Activated naive CD4-positive, alpha-beta T cell treated with anti-CD3 and anti-CD28 coated beads, Interleukin-2, amount 50 U/mL, for 72 hours (primary cell): Measurements from ENCODE around the gene CPTP. TPM values are rescaled to one million over a fixed set of nuclear protein-coding genes. Genes with fewer than 3 reads are reported as not detected.
A peak's percentile ranks its signal among the peaks of the same experiment; 100 is the strongest.

Experiments used
- ATAC-seq, 2 donors: fragments of 150-1000 bp; cut with Tn5 transposase; 2 replicates each; pipeline ENCODE4 v1.10.0; 2021; ENCODE audit warnings: mild to moderate bottlenecking in 2 of 2, moderate library complexity in 2 of 2
- DNase-seq, 2 donors: peaks; one replicate each; pipeline ENCODE4 v3.0.0; 2021 to 2022; ENCODE audit warnings: low spot score in 2 of 2
- H3K27ac Mint-ChIP-seq, 2 donors: one replicate each; pipeline ENCODE4 v1.8.0; 2022; ENCODE audit warnings: mild to moderate bottlenecking in 2 of 2, mixed read lengths in 2 of 2
- H3K36me3 Mint-ChIP-seq, 2 donors: one replicate each; pipeline ENCODE4 v1.8.0; 2022; ENCODE audit warnings: mixed read lengths in 2 of 2
- H3K9me3 Mint-ChIP-seq, 2 donors: one replicate each; pipeline ENCODE4 v1.8.0; 2022; ENCODE audit warnings: mixed read lengths in 2 of 2
- total RNA-seq, 2 donors: library from RNA; stranded (reverse); gene quantifications; one replicate each; pipeline ENCODE4 v1.2.3, GENCODE V29; 2022

The CPTP gene
- total RNA-seq, 2 donors from 2014 or later: 9.8 to 12.2 TPM

DNA sequence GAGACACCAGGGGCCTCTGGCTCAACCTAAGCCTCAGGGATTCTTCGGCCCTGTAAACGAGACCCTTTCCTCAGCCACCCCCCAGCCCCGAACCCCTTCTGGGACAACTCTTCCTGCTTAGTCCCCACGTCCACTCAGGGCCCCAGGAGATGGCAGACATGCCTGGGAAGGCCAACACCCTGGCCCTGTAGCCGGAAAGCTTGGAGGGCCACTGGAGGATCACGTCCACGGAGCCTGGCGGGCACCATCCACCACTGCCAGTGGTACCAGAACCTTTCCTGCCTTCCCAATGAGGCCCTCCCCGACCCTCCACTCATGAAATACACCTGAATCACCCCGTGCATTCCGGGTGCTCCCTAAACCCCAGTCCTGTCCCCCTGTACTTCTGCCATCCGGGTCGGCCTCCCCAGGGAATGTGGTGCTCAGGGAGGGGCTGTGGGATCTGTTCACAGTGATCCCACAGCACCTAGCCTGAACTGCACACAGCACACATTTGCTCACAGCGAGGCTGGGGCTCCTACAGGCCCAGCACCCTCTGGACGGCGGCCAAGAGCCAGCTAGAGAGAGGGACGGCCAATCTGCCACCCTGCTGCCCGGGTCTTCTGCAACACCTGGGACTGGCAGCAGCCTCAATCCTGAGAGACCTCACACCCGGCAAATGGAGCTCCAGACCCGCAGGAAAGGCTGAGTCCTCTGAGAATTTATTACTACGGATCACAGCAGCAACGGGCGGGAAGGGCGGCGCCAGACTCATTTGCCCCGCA is 48.6 kb downstream of the CPTP start:
- DNase-seq (no peak), ATAC-seq (no peak)
- Mint-ChIP-seq H3K27ac (peak overlapping the region; percentile 14 to 95), H3K36me3 (peaks cover 0 to 12% of the 10 kb centered on the region in 2 donors), H3K9me3 (no peaks in the 10 kb centered on the region)

DNA sequence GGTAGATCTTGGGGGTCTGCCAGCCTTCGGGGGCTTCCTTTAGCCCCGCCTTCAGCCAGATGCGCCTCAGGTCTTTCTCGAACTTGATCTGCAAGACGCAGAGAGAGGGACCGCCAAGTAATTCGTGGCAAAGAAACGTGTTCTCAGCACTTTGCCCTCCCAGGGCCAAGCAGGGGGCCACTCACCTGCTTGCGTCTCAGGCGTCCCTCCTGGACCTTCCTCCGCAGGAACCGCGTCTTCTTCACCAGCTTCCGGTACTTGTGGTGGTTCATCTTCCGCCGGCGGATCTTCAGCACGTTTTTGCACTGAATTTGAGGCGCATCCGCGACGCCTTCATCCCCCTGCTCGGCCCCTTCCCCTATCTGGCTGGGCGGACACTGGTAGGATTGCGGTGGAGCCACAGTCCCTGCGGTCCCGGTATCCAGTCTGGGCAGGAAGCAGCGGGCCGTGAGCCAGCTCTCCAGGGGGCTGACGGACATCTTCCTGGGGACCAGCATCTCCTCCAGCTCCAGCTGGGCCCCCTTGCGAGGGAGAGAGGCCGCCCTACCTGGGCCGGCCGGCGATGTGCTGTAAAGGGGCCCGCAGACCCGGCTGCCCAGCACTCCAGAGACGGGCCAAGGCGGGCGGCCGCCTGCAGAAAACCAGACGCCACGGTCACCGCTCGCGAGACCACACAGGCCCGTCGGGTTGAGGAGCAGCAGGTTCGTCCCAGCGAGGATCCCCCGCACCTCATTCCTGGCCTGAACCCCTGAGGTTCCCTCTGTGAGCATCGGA is 49.4 kb downstream of the CPTP start:
- H3K36me3 Mint-ChIP-seq: peaks cover 0 to 12% of the 10 kb centered on the region in 2 donors
- peak overlapping the region; percentile 79 to 95 for H3K27ac Mint-ChIP-seq
- no peak for ATAC-seq
- no peaks in the 10 kb centered on the region for H3K9me3 Mint-ChIP-seq
- DNase-seq: no peak

DNA sequence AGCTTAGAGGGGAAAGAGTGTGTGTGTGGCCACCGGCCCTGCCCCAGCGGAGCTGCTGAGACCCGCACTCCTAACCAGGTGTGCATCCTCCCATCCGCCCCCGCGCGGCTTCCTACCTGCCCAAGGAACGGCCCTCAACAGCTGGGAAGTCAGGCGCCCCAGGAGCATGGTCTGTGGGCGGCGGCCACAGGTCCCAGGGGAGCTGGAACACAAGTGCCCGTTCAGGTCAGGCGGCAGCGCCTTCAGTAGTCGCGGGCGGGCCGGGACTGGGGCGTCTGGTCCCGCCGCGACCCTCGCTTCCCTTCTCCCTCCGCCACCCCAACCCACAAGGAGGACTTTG is 50.0 kb downstream of the CPTP start:
- Mint-ChIP-seq H3K9me3 (no peaks in the 10 kb centered on the region), H3K27ac (peak overlapping the region; percentile 55 to 95), H3K36me3 (peaks cover 0 to 12% of the 10 kb centered on the region in 2 donors)
- DNase-seq: peak in 1 of 2 donors; percentile 61
- ATAC-seq: no peak

DNA sequence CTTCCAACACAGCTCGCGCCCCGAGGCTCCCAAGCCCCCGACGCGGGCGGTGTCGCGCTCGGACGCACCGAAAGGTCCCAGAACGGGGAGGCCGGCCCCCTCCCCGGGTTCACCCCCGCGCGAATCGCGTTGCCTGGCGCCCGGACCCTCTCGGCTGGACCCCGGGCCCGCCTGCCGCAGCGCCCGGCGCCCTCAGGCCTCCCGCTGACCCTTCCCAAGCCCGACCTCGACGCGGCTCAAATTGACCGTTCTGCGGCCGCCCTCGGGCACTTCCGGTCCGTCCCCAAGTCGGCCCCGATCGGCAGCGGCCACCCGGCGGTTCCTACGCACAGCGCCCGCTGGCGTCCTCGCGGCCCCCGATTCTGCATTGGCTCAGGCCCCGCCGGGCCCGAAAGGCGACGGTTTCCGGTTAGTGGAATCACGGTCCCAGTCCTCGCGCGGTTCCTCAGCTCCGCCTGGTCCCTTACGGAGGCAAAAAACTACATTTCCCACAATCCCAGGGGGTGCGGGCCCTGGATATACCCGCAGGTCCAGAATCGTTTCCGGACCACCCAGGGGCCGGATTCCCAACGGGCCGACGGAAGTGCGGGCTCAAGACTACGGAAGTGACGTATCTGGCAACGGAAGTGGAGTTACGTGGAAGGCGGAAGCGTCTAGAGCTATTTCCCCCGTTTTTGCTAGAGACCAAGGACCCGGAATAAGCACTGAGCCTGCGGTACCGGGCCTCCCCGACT is 50.5 kb downstream of the CPTP start, which contains the start of gene AURKAIP1:
Gene AURKAIP1 (minus strand): TSS at position 279 of the 734 bp plus-strand sequence. CDS start 451 bp downstream, outside the sequence.
- ATAC-seq (peak; percentile 80 to 94), DNase-seq (peak; percentile 95 to 96)
- peaks cover 0 to 12% of the 10 kb centered on the region in 2 donors for H3K36me3 Mint-ChIP-seq
- peak within 1 kb of the TSS; percentile 92 to 95 for H3K27ac Mint-ChIP-seq
- no peaks in the 10 kb centered on the region for H3K9me3 Mint-ChIP-seq

DNA sequence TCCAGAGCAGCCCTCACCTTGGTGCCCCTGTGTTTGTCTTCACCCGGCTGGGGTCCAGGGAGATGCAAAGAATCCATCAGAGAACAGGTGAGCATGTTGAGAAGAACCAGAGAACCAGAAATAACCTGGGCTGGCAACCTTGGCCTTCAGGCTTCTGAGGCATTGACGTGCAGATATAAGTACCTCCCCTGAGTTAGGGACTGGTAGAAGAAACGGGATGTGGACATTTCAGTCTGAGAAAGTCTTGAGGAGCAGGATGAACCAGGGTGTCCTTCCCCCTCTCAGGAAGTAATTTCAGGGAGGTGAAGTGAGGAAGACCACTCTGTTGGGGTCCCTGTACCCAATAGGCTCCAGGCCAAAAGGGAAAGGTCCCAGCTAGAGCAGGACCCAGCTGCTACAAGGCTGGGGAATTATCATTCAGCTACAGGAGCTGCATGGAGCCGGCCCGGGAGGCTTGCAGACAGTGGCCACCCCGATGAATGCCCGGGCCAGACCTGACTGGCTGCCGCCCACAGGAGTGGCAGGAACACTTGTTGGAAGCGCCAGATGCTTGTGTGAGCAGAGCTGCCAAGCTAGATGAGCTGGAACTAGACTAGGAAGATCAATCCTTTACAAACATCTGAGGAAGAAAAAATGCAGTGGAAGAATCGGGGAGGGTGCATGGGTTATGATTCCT is 52.1 kb downstream of the CPTP start:
- ATAC-seq (no peak), DNase-seq (no peak)
- peaks cover 0 to 12% of the 10 kb centered on the region in 2 donors for H3K36me3 Mint-ChIP-seq
- no peaks in the 10 kb centered on the region for H3K9me3 Mint-ChIP-seq
- peak overlapping the region; percentile 55 to 95 for H3K27ac Mint-ChIP-seq

DNA sequence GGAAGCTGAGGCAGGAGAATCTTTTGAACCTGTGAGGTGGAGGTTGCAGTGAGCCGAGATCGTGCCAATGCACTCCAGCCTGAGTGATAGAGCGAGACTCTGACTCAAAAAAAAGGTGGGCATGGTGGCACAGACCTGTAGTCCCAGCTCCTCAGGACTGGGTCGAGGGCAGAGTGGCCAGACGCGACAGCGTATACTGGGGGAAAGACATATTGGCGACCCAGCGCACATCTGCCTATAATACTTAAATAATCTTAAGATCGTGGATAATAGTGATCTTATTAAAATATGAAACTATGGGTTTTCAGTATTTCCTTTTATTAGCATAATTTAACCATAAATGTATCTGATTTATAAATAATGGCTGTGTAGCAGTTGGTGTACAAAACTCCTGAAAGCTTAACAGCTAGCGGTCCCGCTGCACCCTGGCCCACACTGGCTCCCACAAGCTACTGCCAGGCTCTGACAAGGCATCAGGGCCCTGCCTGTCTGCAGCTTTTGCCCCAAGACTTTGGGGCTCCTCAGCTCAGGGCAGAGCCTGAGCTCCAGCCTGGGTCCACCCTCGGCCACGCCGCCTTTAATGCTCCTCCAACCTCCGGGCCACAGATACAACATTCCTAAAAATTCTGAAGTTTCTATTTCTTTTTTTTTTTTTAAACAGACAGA is 53.1 kb downstream of the CPTP start:
- no peaks in the 10 kb centered on the region for H3K9me3 Mint-ChIP-seq
- no peak for DNase-seq
- peak overlapping the region in 1 of 2 donors; percentile 44 for H3K27ac Mint-ChIP-seq
- no peak for ATAC-seq
- peaks cover 0 to 12% of the 10 kb centered on the region in 2 donors for H3K36me3 Mint-ChIP-seq

Other genes starting within 250 kb of the CPTP start
- gene C1orf159, start 208.7 kb upstream of the CPTP start, total RNA-seq: 10 to 100 TPM; 20.7 to 21.2 TPM
- not detected for gene TTLL10, start 150.9 kb upstream of the CPTP start, total RNA-seq
- 100 to 1,000 TPM in 1 of 2 donors, 10 to 100 TPM in 1; 43.6 to 250 TPM for gene TNFRSF18, start 118.2 kb upstream of the CPTP start, total RNA-seq
- gene TNFRSF4, start 110.6 kb upstream of the CPTP start, total RNA-seq: 100 to 1,000 TPM; 166 to 176 TPM
- 100 to 1,000 TPM in 1 of 2 donors, 10 to 100 TPM in 1; 68.4 to 144 TPM for gene SDF4, start 92.8 kb upstream of the CPTP start, total RNA-seq
- gene B3GALT6, start 92.6 kb upstream of the CPTP start, total RNA-seq: 10 to 100 TPM in 1 of 2 donors, 1 to 10 TPM in 1; 9.0 to 12.5 TPM
- gene C1QTNF12, start 78.1 kb upstream of the CPTP start, total RNA-seq: 10 to 100 TPM in 1 of 2 donors, 1 to 10 TPM in 1; 4.0 to 17.7 TPM
- gene UBE2J2, start 50.9 kb upstream of the CPTP start, total RNA-seq: 10 to 100 TPM; 59.4 to 80.5 TPM
- 10 to 100 TPM in 1 of 2 donors, 1 to 10 TPM in 1; 3.2 to 11.7 TPM for gene SCNN1D, start 44.4 kb upstream of the CPTP start, total RNA-seq
- gene ACAP3, start 16.9 kb upstream of the CPTP start, total RNA-seq: 10 to 100 TPM; 38.3 to 52.4 TPM
- 10 to 100 TPM; 15.1 to 39.5 TPM for gene PUSL1, start 16.2 kb upstream of the CPTP start, total RNA-seq
- gene INTS11, start 142 bp upstream of the CPTP start, total RNA-seq: 100 to 1,000 TPM; 119 to 142 TPM
- under 1 TPM; 0.32 to 0.43 TPM for gene TAS1R3, start 6.5 kb downstream of the CPTP start, total RNA-seq
- 10 to 100 TPM; 41.9 to 44.8 TPM for gene DVL1, start 24.6 kb downstream of the CPTP start, total RNA-seq
- gene MXRA8, start 33.8 kb downstream of the CPTP start, total RNA-seq: under 1 TPM in 1 of 2 donors, not detected in 1; 0.66 TPM
- 100 to 1,000 TPM; 115 to 122 TPM for gene AURKAIP1, start 50.4 kb downstream of the CPTP start, total RNA-seq
- gene CCNL2, start 74.5 kb downstream of the CPTP start, total RNA-seq: 100 to 1,000 TPM; 108 to 174 TPM
- 100 to 1,000 TPM in 1 of 2 donors, 10 to 100 TPM in 1; 82.9 to 115 TPM for gene MRPL20, start 82.5 kb downstream of the CPTP start, total RNA-seq
- under 1 TPM in 1 of 2 donors, not detected in 1; 0.29 TPM for gene ANKRD65, start 96.5 kb downstream of the CPTP start, total RNA-seq
- 1 to 10 TPM in 1 of 2 donors, under 1 TPM in 1; 0.59 to 6.9 TPM for gene VWA1, start 110.9 kb downstream of the CPTP start, total RNA-seq
- gene ATAD3C, start 124.9 kb downstream of the CPTP start, total RNA-seq: 1 to 10 TPM; 1.1 to 1.9 TPM
- gene ATAD3B, start 147.0 kb downstream of the CPTP start, total RNA-seq: 10 to 100 TPM; 30.1 to 33.1 TPM
- gene ATAD3A, start 187.4 kb downstream of the CPTP start, total RNA-seq: 10 to 100 TPM; 35.7 to 39.7 TPM
- gene TMEM240, start 215.8 kb downstream of the CPTP start, total RNA-seq: under 1 TPM; 0.41 to 0.58 TPM